ENCODE results near the gene RP9. TPM values are rescaled to one million over a fixed set of nuclear protein-coding genes. Genes with fewer than 3 reads are reported as not detected.

Gene RP9
- total and polyA plus RNA-seq, 2 of the 13 experiments (the other 11 are each of a cell fraction or from before 2014, with no cell fraction given), result 14.2 to 18.6 TPM

GRCh38 chr7:33128990-33129805 is 20.0 kb upstream of the RP9 start, which contains the start of gene BBS9 (continued):
- TF ChIP-seq ZBTB46 (CRISPR knock-in tag; IDR thresholded peaks at IDR 0.05; ENCODE audit: borderline replicate concordance), result no peak
- no peak for TF ChIP-seq ZNF672 (CRISPR knock-in tag; IDR thresholded peaks at IDR 0.05)
- peak; percentile 49; the same call in 1 of the 2 replicates for TF ChIP-seq ZNF446 (CRISPR knock-in tag; IDR thresholded peaks at IDR 0.05)
- TF ChIP-seq SOX6 (IDR thresholded peaks at IDR 0.05), result no peak
- TF ChIP-seq SOX6 (CRISPR knock-in tag; IDR thresholded peaks at IDR 0.05), result peak; percentile 64
- peak; percentile 35; the same call in 1 of the 2 replicates for TF ChIP-seq ZNF136 (CRISPR knock-in tag; IDR thresholded peaks at IDR 0.05; ENCODE audit: low read depth)
- TF ChIP-seq ZFAT (CRISPR knock-in tag; conservative IDR thresholded peaks at IDR 0.05), result no peak
- TF ChIP-seq HNF1B (CRISPR knock-in tag; IDR thresholded peaks at IDR 0.05), result peak; percentile 66; the same call in 1 of the 2 replicates
- no peak for TF ChIP-seq NCOA5 (CRISPR knock-in tag; IDR thresholded peaks at IDR 0.05)
- peak; percentile 27; the same call in 1 of the 2 replicates for TF ChIP-seq NFKB2 (CRISPR knock-in tag; IDR thresholded peaks at IDR 0.05; ENCODE audit: borderline replicate concordance)
- TF ChIP-seq CENPX (CRISPR knock-in tag; IDR thresholded peaks at IDR 0.05), result no peak
- no peak; the same call in 1 of the 2 replicates for TF ChIP-seq ZNF616 (CRISPR knock-in tag; IDR thresholded peaks at IDR 0.05; ENCODE audit: low read depth)
- TF ChIP-seq ELF1 (CRISPR knock-in tag; IDR thresholded peaks at IDR 0.05), result peak; percentile 25
- TF ChIP-seq RERE (CRISPR knock-in tag; IDR thresholded peaks at IDR 0.05; ENCODE audit: low read depth), result 0 out of 2 replicates have a peak, but pooled peaks have one; percentile 16
- TF ChIP-seq DDIT3 (CRISPR knock-in tag; IDR thresholded peaks at IDR 0.05), result no peak
- TF ChIP-seq YEATS4 (CRISPR knock-in tag; IDR thresholded peaks at IDR 0.05; ENCODE audit: borderline replicate concordance), result peak; percentile 48; the same call in 1 of the 2 replicates
- TF ChIP-seq DNMT3B (CRISPR knock-in tag; conservative IDR thresholded peaks at IDR 0.05), result no peak
- no peak for TF ChIP-seq KAT7 (CRISPR knock-in tag; IDR thresholded peaks at IDR 0.05; ENCODE audit: borderline replicate concordance)
- TF ChIP-seq SP4 (CRISPR knock-in tag; IDR thresholded peaks at IDR 0.05), result peak; percentile 79
- TF ChIP-seq RBM39 (IDR thresholded peaks at IDR 0.05; ENCODE audit: low read depth, low read length, poor library complexity, severe bottlenecking), result peak; percentile 78
- 0 out of 2 replicates have a peak, but pooled peaks have one; percentile 63 for TF ChIP-seq ZNF224 (CRISPR knock-in tag; IDR thresholded peaks at IDR 0.05)
